Measurements from ENCODE around the gene CELA2B.

DNA sequence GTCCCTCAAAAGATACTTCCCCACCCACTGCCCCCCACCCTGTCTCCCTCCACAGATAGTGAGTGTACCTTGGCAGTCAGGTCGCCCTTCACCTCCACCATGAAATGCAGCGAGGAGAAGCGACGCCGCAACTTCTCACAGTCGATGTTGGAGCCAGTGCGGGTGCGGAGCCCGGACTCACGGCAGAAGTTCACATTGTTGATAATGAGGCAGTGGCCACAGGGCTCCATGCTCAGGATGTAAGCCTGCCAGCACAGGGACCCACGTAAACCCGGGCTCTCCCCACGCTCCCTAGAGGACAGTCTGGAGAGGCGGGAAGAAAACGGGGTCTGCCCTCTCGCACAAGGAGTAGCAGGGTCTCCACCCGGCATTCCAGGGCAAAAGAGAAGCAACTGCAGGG, 30.9 kb downstream of the CELA2B start:
- no peak for TF ChIP-seq POLR2A (IDR thresholded peaks at IDR 0.05)
- TF ChIP-seq, protein P1, sequence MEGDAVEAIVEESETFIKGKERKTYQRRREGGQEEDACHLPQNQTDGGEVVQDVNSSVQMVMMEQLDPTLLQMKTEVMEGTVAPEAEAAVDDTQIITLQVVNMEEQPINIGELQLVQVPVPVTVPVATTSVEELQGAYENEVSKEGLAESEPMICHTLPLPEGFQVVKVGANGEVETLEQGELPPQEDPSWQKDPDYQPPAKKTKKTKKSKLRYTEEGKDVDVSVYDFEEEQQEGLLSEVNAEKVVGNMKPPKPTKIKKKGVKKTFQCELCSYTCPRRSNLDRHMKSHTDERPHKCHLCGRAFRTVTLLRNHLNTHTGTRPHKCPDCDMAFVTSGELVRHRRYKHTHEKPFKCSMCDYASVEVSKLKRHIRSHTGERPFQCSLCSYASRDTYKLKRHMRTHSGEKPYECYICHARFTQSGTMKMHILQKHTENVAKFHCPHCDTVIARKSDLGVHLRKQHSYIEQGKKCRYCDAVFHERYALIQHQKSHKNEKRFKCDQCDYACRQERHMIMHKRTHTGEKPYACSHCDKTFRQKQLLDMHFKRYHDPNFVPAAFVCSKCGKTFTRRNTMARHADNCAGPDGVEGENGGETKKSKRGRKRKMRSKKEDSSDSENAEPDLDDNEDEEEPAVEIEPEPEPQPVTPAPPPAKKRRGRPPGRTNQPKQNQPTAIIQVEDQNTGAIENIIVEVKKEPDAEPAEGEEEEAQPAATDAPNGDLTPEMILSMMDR (IDR thresholded peaks at IDR 0.05) = no peak
